Natural killer cell (primary cell): ENCODE results near the gene TGIF2. TPM values are rescaled to one million over a fixed set of nuclear protein-coding genes. Genes with fewer than 3 reads are reported as not detected.
"Not testable (repeated sequence)": the region's sequence is repeated elsewhere in the genome, so short reads cannot be mapped to it uniquely, and the experiment has no call there.

ENCODE experiments used
- ATAC-seq, 3 donors: fragments of 150-1000 bp in 2 of 3; fragments of 200-7000 bp in 1 of 3; cut with Tn5 transposase; 1 replicate in 1 of 3; 2 replicates in 2 of 3; pipeline ENCODE4 v1.10.0; 2021; ENCODE audit warnings: mild to moderate bottlenecking in 2 of 3, moderate library complexity in 2 of 3
- DNase-seq, 2 donors: peaks; one replicate each; pipeline versions ENCODE4 v3.0.0 to v3.0.0-alpha.2; 2013 to 2021; ENCODE audit warnings: mixed read lengths in 1 of 2
- H3K27ac ChIP-seq: one replicate; pipeline ENCODE4 v1.5.1; 2013; ENCODE audit warnings: mild to moderate bottlenecking, low read length
- H3K27me3 ChIP-seq: one replicate; pipeline ENCODE4 v1.6.1; 2013; ENCODE audit warnings: low read length; ENCODE audit not compliant: control insufficient read depth, insufficient read depth
- H3K36me3 ChIP-seq: one replicate; pipeline ENCODE4 v1.6.1; 2013; ENCODE audit warnings: low read length; ENCODE audit not compliant: control insufficient read depth, insufficient read depth
- H3K4me1 ChIP-seq: one replicate; pipeline ENCODE4 v1.6.1; 2013; ENCODE audit warnings: low read length; ENCODE audit not compliant: control insufficient read depth, insufficient read depth
- H3K4me3 ChIP-seq: one replicate; pipeline ENCODE4 v1.5.1; 2013; ENCODE audit warnings: low read length
- H3K9me3 ChIP-seq: one replicate; pipeline ENCODE4 v1.6.1; 2013; ENCODE audit warnings: low read length; ENCODE audit not compliant: control insufficient read depth, insufficient read depth
- H3K27ac Mint-ChIP-seq, 2 donors: one replicate each; pipeline ENCODE4 v1.8.0; 2022; ENCODE audit warnings: mild to moderate bottlenecking in 2 of 2, mixed read lengths in 2 of 2, moderate library complexity in 1 of 2
- H3K27me3 Mint-ChIP-seq, 2 donors: one replicate each; pipeline ENCODE4 v1.8.0; 2022; ENCODE audit warnings: low read depth in 2 of 2, mixed read lengths in 2 of 2
- H3K36me3 Mint-ChIP-seq: one replicate; pipeline ENCODE4 v1.8.0; 2022; ENCODE audit warnings: mixed read lengths
- H3K4me1 Mint-ChIP-seq, 2 donors: one replicate each; pipeline ENCODE4 v1.8.0; 2022; ENCODE audit warnings: mixed read lengths in 2 of 2
- H3K4me3 Mint-ChIP-seq: one replicate; pipeline ENCODE4 v1.8.0; 2022; ENCODE audit warnings: mild to moderate bottlenecking, moderate library complexity, mixed read lengths
- H3K9me3 Mint-ChIP-seq, 2 donors: one replicate each; pipeline ENCODE4 v1.8.0; 2022; ENCODE audit warnings: mixed read lengths in 2 of 2
- CTCF ChIP-seq: fragments of 200-600 bp; IDR thresholded peaks from one replicate; pipeline ENCODE4 v1.8.0; 2022; ENCODE audit warnings: antibody characterized with exemption
- WGBS: methylation state at CpG from one replicate; pipeline ENCODE4 v1.1.7; 2013; ENCODE audit warnings: missing lambda C conversion rate; ENCODE audit not compliant: insufficient coverage; 5-methylcytosine and 5-hydroxymethylcytosine counted together
- intact Hi-C: fragments of 100-400 bp; cut with micrococcal nuclease; formaldehyde crosslinking; loops from one replicate; pipeline ENCODE4 v1.14.2; 2022
- total RNA-seq, 4 donors: library from RNA; stranded (reverse); fragments of 120-200 nt in 1 of 4; gene quantifications; one replicate each; pipeline versions ENCODE4 v1.2.3 to v1.2.4, GENCODE V29; 2013 to 2022

TGIF2 gene
- total RNA-seq, 3 donors from 2014 or later (not counting 1 experiment from before 2014, with no cell fraction given), result 19.9 to 28.5 (median 25.9) TPM

GRCh38 chr20:36563374-36563773 is 10.0 kb upstream of the TGIF2 start:
- Histone ChIP-seq H3K27me3 (no peaks in the 10 kb centered on the region), H3K4me3 (no peak overlapping the region), H3K36me3 (no peaks in the 10 kb centered on the region), H3K27ac (peak overlapping the region; percentile 82), H3K9me3 (peaks cover 26% of the 10 kb centered on the region), H3K4me1 (peaks cover 16% of the 10 kb centered on the region)
- H3K27me3 Mint-ChIP-seq, result no peaks in the 10 kb centered on the region
- H3K4me1 Mint-ChIP-seq, result peaks cover 19 to 20% of the 10 kb centered on the region in 2 donors
- peaks cover 3 to 8% of the 10 kb centered on the region in 2 donors for H3K9me3 Mint-ChIP-seq
- no peak for DNase-seq
- H3K36me3 Mint-ChIP-seq, result no peaks in the 10 kb centered on the region
- ATAC-seq, result peak in 1 of 3 donors; percentile 5
- no peak overlapping the region for H3K4me3 Mint-ChIP-seq
- no peak for TF ChIP-seq CTCF
- no CpG with 5 or more reads among the region's 1 CpG for WGBS
- intact Hi-C loops, result loop anchor here (10.0 kb wide), 1 partner anchor 371 kb away; no protein-coding TSS in a partner anchor
- H3K27ac Mint-ChIP-seq, result peak overlapping the region; percentile 86 to 90

GRCh38 chr20:36564078-36564725 is 9.2 kb upstream of the TGIF2 start:
- peak overlapping the region; percentile 86 to 90 for H3K27ac Mint-ChIP-seq
- WGBS, result 28% methylated on average over 10 of the region's 13 CpGs
- DNase-seq, result peak; percentile 62 to 63

GRCh38 chr20:36564726-36565121 is 8.7 kb upstream of the TGIF2 start:
- H3K4me1 Mint-ChIP-seq, result peaks cover 19 to 20% of the 10 kb centered on the region in 2 donors
- H3K4me3 ChIP-seq, H3K9me3 Mint-ChIP-seq, H3K36me3 Mint-ChIP-seq, H3K27me3 Mint-ChIP-seq, H3K36me3 ChIP-seq, H3K27me3 ChIP-seq: not testable (repeated sequence)
- peak; percentile 61 to 81 (median 77) for ATAC-seq
- H3K27ac Mint-ChIP-seq, result peak overlapping the region; percentile 86 to 90
- peak overlapping the region; percentile 61 for H3K4me3 Mint-ChIP-seq
- intact Hi-C loops, result loop anchor here (1.0 to 10.0 kb wide), 3 partner anchors 41 to 370 kb away; partner anchors contain the start of gene RAB5IF
- H3K9me3 ChIP-seq, result peaks cover 26% of the 10 kb centered on the region
- peaks cover 16% of the 10 kb centered on the region for H3K4me1 ChIP-seq
- 23% methylated on average over 6 of the region's 6 CpGs for WGBS
- peak; percentile 58 to 76 for DNase-seq
- H3K27ac ChIP-seq, result peak overlapping the region; percentile 71

More at GRCh38 chr20:36564078-36564725, 9.2 kb upstream of the TGIF2 start:
- H3K9me3 Mint-ChIP-seq, H3K36me3 ChIP-seq, H3K27me3 ChIP-seq, H3K27me3 Mint-ChIP-seq, H3K4me3 ChIP-seq, H3K36me3 Mint-ChIP-seq: not testable (repeated sequence)
- peak; percentile 40 to 72 (median 71) for ATAC-seq
- intact Hi-C loops, result loop anchor here (1.0 to 10.0 kb wide), 3 partner anchors 41 to 371 kb away; partner anchors contain the start of gene RAB5IF
- Mint-ChIP-seq H3K4me1 (peaks cover 19 to 20% of the 10 kb centered on the region in 2 donors), H3K4me3 (peak overlapping the region; percentile 25)
- peaks cover 16% of the 10 kb centered on the region for H3K4me1 ChIP-seq
- peaks cover 26% of the 10 kb centered on the region for H3K9me3 ChIP-seq
- peak overlapping the region; percentile 82 for H3K27ac ChIP-seq

GRCh38 chr20:36565520-36565919 is 7.9 kb upstream of the TGIF2 start:
- intact Hi-C loops, result loop anchor here (10.0 kb wide), 1 partner anchor 369 kb away; no protein-coding TSS in a partner anchor

More at GRCh38 chr20:36565520-36565919, 7.9 kb upstream of the TGIF2 start:
- peak overlapping the region; percentile 71 for H3K27ac ChIP-seq
- Mint-ChIP-seq H3K4me1 (peaks cover 19 to 20% of the 10 kb centered on the region in 2 donors), H3K27ac (peak overlapping the region; percentile 86 to 90), H3K27me3 (no peaks in the 10 kb centered on the region), H3K9me3 (peaks cover 3 to 8% of the 10 kb centered on the region in 2 donors), H3K4me3 (no peak overlapping the region), H3K36me3 (no peaks in the 10 kb centered on the region)
- no peak for TF ChIP-seq CTCF
- H3K36me3 ChIP-seq, result no peaks in the 10 kb centered on the region
- H3K4me1 ChIP-seq, result peaks cover 16% of the 10 kb centered on the region
- no peaks in the 10 kb centered on the region for H3K27me3 ChIP-seq
- 100% methylated on average over 2 of the region's 3 CpGs for WGBS
- ATAC-seq, result no peak
- peaks cover 26% of the 10 kb centered on the region for H3K9me3 ChIP-seq
- no peak overlapping the region for H3K4me3 ChIP-seq
- no peak for DNase-seq
